Large intestine (tissue), 3 donors: Measurements from ENCODE around the gene GALNT8. TPM values are rescaled to one million over a fixed set of nuclear protein-coding genes. Genes with fewer than 3 reads are reported as not detected.
A peak's percentile ranks its signal among the peaks of the same experiment; 100 is the strongest.
"Not testable (repeated sequence)": the region's sequence is repeated elsewhere in the genome, so short reads cannot be mapped to it uniquely, and the experiment has no call there.

ENCODE experiments used
- DNase-seq, 2 donors: peaks; one replicate each; pipeline versions ENCODE4 v3.0.0 to v3.0.0-alpha.2; 2013
- H3K27ac ChIP-seq: one replicate; pipeline ENCODE4 v1.5.1; 2013; ENCODE audit warnings: low read length
- H3K27me3 ChIP-seq: 2 replicates; pipeline ENCODE4 v1.6.1; 2013; ENCODE audit warnings: low read length; ENCODE audit not compliant: control insufficient read depth, insufficient read depth
- H3K36me3 ChIP-seq: 2 replicates; pipeline ENCODE4 v1.6.1; 2013; ENCODE audit warnings: low read length; ENCODE audit not compliant: control insufficient read depth, insufficient read depth
- H3K4me1 ChIP-seq: one replicate; pipeline ENCODE4 v1.6.1; 2013; ENCODE audit warnings: low read length; ENCODE audit not compliant: control insufficient read depth, insufficient read depth
- H3K4me3 ChIP-seq: one replicate; pipeline ENCODE4 v1.5.1; 2013; ENCODE audit warnings: low read length
- H3K9me3 ChIP-seq: one replicate; pipeline ENCODE4 v1.6.1; 2013; ENCODE audit warnings: mild to moderate bottlenecking, low read depth, low read length, moderate library complexity; ENCODE audit not compliant: control insufficient read depth
- WGBS: methylation state at CpG from one replicate; pipeline ENCODE4 v1.1.5; 2013; ENCODE audit warnings: low lambda C conversion rate; ENCODE audit not compliant: insufficient coverage; 5-methylcytosine and 5-hydroxymethylcytosine counted together
- polyA plus RNA-seq: library from polyadenylated mRNA; unstranded; fragments of 120-200 nt; gene quantifications from one replicate; pipeline ENCODE4 v1.2.1, GENCODE V29; 2013

GALNT8 gene
- polyA plus RNA-seq, 1 donor: 19.5 TPM

DNA sequence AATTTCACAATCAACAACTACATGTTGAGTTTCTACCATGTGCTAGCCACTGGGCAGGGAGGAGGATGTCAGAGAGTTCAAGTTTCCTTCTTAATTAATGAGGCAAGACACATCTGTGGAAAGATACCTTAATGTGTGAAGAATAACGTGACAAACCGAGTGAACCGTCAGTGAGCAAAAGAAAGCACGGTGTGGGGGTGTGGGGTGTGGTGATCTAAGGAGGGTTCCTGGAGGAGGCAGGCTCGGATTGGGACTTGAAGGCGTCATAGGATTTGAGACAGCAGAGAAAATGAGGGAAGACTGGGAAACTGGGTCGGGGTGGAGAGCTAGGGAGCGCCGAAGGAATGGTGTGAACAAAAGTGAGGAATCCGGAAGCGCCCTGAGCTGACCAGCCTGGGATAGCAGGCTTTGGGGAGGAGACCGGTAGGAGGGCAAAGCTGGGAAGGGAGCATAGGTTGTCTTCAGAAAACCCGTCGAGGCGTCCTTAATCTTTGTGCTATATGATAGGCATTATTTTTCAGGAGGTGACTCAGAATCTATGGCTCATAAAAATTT lies 22.3 kb downstream of the GALNT8 start:
- Histone ChIP-seq H3K9me3 (no peaks in the 10 kb centered on the region), H3K36me3 (no peaks in the 10 kb centered on the region), H3K27me3 (no peaks in the 10 kb centered on the region), H3K4me1 (no peaks in the 10 kb centered on the region), H3K4me3 (no peak overlapping the region), H3K27ac (no peak overlapping the region)
- no CpG with 5 or more reads among the region's 15 CpGs for WGBS
- DNase-seq: no peak

DNA sequence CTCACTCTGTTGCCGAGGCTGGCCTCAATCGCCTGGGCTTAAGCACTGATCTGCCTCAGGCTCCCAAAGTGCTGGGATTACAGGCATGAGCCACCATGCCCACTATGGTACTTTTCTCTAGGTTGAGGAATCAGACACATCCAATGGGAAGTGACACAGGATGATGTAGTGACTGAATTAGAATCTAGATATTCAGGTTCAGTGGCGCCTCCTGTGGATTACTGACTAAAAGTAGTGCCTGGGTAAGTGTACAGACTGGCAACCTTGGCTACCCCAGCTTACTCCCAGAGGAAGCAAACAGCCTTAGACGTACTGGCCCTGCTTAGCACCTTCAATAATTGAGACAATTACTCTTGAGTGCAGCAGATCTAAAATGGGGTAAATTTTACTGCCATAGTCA lies 22.8 kb downstream of the GALNT8 start:
- no peak overlapping the region for H3K27ac ChIP-seq
- no peak overlapping the region for H3K4me3 ChIP-seq
- no peaks in the 10 kb centered on the region for H3K9me3 ChIP-seq
- no peaks in the 10 kb centered on the region for H3K36me3 ChIP-seq
- no peaks in the 10 kb centered on the region for H3K27me3 ChIP-seq
- no peak for DNase-seq
- no peaks in the 10 kb centered on the region for H3K4me1 ChIP-seq
- no CpG with 5 or more reads among the region's 4 CpGs for WGBS

DNA sequence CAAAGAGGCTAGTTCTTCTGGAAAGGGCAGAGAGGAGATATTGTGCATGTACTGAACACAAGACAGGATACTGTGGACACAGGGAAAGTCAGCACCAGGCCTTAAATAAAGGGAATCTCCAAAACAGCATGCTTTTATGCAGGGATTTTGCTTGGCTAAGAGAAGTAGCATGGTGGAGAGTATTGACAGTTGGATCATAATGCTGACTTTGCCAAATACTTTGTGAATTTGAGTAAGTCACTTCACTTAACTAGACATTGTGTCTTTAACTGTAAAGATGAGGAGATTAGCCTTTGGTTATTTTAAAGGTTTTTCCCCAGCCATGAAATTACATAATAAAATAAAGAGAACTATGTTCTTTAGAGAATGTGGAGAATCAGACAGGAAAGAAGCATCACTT lies 24.5 kb downstream of the GALNT8 start:
- Histone ChIP-seq H3K27ac (no peak overlapping the region), H3K4me3 (no peak overlapping the region), H3K36me3 (no peaks in the 10 kb centered on the region), H3K4me1 (no peaks in the 10 kb centered on the region), H3K9me3 (no peaks in the 10 kb centered on the region), H3K27me3 (no peaks in the 10 kb centered on the region)
- DNase-seq: no peak

DNA sequence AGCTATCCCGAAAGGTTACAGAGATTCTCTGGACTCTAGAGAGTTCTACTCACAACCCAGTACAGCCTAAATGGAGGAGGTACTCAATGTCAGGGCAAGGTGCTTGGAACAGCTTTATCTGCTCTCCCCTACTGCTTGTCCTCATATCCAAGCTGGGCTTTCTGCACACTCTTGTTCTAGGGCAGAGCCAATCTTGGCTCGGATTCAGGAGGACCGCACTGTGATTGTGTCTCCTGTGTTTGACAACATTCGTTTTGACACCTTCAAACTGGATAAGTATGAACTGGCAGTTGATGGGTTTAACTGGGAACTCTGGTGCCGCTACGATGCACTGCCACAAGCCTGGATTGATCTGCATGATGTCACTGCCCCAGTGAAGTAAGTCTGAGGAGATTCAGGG lies 25.0 kb downstream of the GALNT8 start:
- Histone ChIP-seq H3K9me3 (no peaks in the 10 kb centered on the region), H3K4me1 (no peaks in the 10 kb centered on the region), H3K36me3 (no peaks in the 10 kb centered on the region), H3K27ac (no peak overlapping the region), H3K27me3 (no peaks in the 10 kb centered on the region), H3K4me3 (no peak overlapping the region)
- DNase-seq: no peak
- no CpG with 5 or more reads among the region's 6 CpGs for WGBS

DNA sequence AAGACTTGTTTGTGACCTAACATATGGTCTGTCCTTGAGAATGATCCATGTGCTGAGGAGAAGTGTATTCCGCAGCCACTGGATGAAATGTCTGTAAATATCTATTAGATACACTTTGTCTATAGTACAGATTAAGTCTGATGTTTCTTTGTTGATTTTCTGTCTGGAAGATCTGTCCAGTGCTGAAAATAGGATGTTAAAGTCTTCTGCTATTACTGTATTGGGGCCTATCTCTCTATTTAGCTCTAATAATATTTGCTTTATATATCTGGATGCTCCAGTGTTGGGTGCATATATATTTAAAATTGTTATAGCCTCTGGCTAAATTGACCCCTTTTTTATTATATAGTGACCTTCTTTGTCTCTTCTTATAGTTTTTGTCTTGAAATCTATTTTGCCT lies 31.5 kb downstream of the GALNT8 start:
- not testable (repeated sequence) for H3K27me3 ChIP-seq, H3K36me3 ChIP-seq, H3K4me3 ChIP-seq, H3K27ac ChIP-seq, DNase-seq, H3K9me3 ChIP-seq, H3K4me1 ChIP-seq
- 83% methylated on average over 1 of the region's 1 CpG for WGBS

DNA sequence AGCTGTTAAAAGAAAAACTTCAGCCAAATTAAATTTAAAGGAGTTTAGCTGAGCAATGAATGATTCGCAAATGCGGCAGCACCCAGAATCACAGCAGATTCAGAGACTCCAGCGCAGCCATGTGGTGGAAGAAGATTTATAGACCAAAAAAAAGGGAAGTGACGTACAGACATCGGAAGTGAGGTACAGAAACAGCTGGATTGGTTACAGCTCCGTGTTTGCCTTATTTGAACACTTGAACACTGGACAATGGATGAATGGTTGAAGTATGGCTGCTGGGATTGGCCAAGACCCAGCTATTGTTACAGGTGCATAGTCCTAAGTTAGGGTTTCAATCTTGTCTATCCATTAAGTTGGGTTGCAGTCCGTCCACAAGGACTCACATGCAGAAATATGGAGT lies 42.6 kb downstream of the GALNT8 start:
- DNase-seq: no peak
- WGBS: 100% methylated on average over 3 of the region's 7 CpGs
- no peaks in the 10 kb centered on the region for H3K36me3 ChIP-seq
- no peaks in the 10 kb centered on the region for H3K27me3 ChIP-seq
- H3K9me3 ChIP-seq: no peaks in the 10 kb centered on the region
- H3K27ac ChIP-seq: no peak overlapping the region
- no peak overlapping the region for H3K4me3 ChIP-seq
- H3K4me1 ChIP-seq: no peaks in the 10 kb centered on the region

DNA sequence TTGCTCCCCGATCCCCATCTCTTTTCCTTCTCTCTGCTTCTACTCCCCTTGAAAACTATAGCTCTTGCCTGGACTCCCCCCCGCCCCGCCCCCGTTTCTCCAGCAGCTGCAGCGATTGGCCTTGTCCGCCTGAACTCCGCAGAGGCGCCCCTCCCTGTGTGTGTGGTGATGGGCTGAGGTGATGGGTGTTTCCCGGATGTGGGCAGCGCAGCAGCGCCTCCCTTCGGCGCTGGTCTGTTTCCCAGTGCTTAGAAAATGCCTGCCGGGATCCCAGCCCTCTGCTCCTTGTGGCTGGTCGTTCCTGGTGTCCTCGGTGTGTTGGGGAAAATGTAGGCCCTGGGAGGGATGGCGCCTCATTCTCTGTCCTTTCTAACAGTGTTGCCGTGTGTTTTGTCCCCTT lies 43.3 kb downstream of the GALNT8 start:
- no peaks in the 10 kb centered on the region for H3K9me3 ChIP-seq
- no peaks in the 10 kb centered on the region for H3K27me3 ChIP-seq
- WGBS: 56% methylated on average over 1 of the region's 18 CpGs
- no peaks in the 10 kb centered on the region for H3K4me1 ChIP-seq
- H3K4me3 ChIP-seq: no peak overlapping the region
- H3K27ac ChIP-seq: no peak overlapping the region
- DNase-seq: peak; percentile 68 to 70
- no peaks in the 10 kb centered on the region for H3K36me3 ChIP-seq

DNA sequence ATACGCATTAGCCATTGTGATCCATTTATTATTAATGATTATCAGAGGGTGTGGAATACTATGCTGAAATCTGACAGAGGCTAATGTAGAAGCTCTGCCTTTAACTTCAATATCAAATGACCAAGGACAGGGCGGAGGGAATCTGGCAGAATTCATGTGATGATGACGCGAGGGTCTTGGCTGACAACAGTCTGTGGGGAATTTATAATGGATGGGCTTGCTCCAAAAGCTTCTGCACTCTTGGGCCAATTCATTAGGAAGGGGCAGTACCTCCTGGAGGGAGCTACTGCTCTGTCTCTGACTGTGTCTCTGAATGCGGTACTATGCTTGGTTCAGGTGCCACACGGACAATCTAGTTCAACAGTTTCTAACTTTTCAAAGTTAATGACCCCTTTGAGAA lies 46.2 kb downstream of the GALNT8 start:
- H3K27me3 ChIP-seq: no peaks in the 10 kb centered on the region
- no peak overlapping the region for H3K27ac ChIP-seq
- H3K9me3 ChIP-seq: no peaks in the 10 kb centered on the region
- no peaks in the 10 kb centered on the region for H3K4me1 ChIP-seq
- WGBS: no CpG with 5 or more reads among the region's 6 CpGs
- no peak overlapping the region for H3K4me3 ChIP-seq
- H3K36me3 ChIP-seq: no peaks in the 10 kb centered on the region
- DNase-seq: no peak

DNA sequence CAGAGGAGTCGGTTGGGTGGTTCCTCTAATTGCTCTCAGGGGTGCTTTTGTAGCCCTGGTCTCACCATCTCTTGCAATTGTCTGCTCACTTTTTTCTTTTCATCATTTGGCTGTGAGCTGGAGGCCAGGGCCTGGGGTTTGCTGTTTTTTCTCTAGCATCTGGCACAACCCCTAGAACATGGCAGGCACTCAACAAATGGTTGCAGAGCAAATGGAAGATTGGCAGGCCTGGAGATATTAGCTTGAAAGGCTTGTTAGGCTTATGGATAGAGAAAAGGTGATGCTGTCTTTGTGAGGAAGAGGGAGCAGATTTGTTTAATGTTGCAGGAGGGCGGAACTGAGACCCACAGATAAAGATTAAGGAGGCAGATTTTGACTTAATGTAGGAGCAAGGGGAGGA lies 47.0 kb downstream of the GALNT8 start:
- H3K9me3 ChIP-seq: no peaks in the 10 kb centered on the region
- no peaks in the 10 kb centered on the region for H3K36me3 ChIP-seq
- no peaks in the 10 kb centered on the region for H3K4me1 ChIP-seq
- WGBS: 100% methylated on average over 1 of the region's 2 CpGs
- no peak overlapping the region for H3K4me3 ChIP-seq
- no peak for DNase-seq
- no peaks in the 10 kb centered on the region for H3K27me3 ChIP-seq
- H3K27ac ChIP-seq: no peak overlapping the region

DNA sequence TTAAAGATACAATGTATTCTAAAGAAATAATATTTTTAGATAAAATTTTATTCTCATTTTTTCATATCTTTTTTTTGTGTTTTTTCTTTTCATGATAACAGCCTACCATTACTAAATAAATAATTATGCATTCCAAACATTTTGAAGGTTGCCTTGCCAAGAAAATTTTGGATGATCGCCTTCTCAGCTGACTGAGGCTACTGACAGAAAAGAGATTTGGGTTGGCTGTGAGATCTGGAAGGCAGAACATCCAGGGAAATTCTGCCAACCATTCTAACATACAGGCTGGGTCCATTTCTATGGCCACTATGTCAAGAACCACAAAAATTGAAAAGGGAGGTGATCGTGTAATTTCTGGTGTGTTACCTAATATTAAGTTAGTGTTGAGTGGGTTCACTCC lies 48.1 kb downstream of the GALNT8 start:
- WGBS: no CpG with 5 or more reads among the region's 2 CpGs
- H3K4me1 ChIP-seq: no peaks in the 10 kb centered on the region
- no peaks in the 10 kb centered on the region for H3K36me3 ChIP-seq
- H3K9me3 ChIP-seq: no peaks in the 10 kb centered on the region
- DNase-seq: no peak
- H3K27ac ChIP-seq: no peak overlapping the region
- no peaks in the 10 kb centered on the region for H3K27me3 ChIP-seq
- H3K4me3 ChIP-seq: no peak overlapping the region

DNA sequence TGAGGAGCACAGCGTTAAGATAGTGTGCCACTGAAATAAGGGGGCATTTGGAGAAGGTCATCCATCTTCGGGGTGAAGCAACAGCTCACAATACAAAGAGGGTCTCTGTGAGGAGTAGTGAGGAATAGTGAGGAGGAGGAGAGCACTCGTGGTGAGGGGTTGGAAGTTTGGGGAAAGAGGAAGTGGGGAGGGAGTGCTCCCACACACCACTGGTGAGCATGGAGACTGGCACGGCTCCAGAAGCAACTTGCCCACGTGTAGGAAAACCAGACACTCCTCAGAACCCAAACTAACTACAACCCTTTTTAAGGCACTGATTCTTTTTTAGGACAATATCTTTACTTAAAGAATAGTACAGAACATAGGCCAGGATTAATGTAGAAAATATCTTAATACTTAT lies 48.9 kb downstream of the GALNT8 start:
- Histone ChIP-seq H3K27me3 (no peaks in the 10 kb centered on the region), H3K4me3 (no peak overlapping the region), H3K27ac (no peak overlapping the region), H3K4me1 (no peaks in the 10 kb centered on the region), H3K9me3 (no peaks in the 10 kb centered on the region), H3K36me3 (no peaks in the 10 kb centered on the region)
- WGBS: no CpG with 5 or more reads among the region's 5 CpGs
- no peak for DNase-seq
